Measurements from ENCODE around the gene TAL2. TPM values are rescaled to one million over a fixed set of nuclear protein-coding genes. Genes with fewer than 3 reads are reported as not detected.

Gene TAL2
- total and polyA plus RNA-seq, 10 of the 15 experiments (the other 5 are each of a cell fraction or from before 2014, with no cell fraction given), result 0.16 to 0.51 (median 0.34) TPM; not detected in 1

- POLR2A ChIA-PET, result interaction anchor here (0.6 to 2.0 kb wide), 3 partner anchors 15 to 136 kb away, joined by 3 to 6 read pairs (median 3); partner anchors contain the start of gene FKTN
- 0 out of 2 replicates have a peak, but pooled peaks have one; percentile 7 for TF ChIP-seq SPI1 (IDR thresholded peaks at IDR 0.05; ENCODE audit: borderline replicate concordance, insufficient read depth, low read depth, low read length)
- 0 out of 4 replicates have a peak, but pooled peaks of 1 of the 2 experiments have one; percentile 18 for TF ChIP-seq BHLHE40 (IDR thresholded peaks at IDR 0.05; ENCODE audit: borderline replicate concordance in 1 of 2, low read depth in 2 of 2, low read length in 1 of 2)
- TF ChIP-seq BCL11A (IDR thresholded peaks at IDR 0.05; ENCODE audit: low read depth, low read length), result no peak
- in situ Hi-C loops (cut with MboI), result no loop called here
- CTCF ChIA-PET, result interaction anchor here (0.8 to 3.7 kb wide), 13 partner anchors 9 to 245 kb away, joined by 3 to 24 read pairs (median 3); partner anchors contain the start of gene TAL2
- no peak overlapping the region for H3K27ac ChIP-seq (ENCODE audit: control insufficient read depth, insufficient read depth)
- no TSS peak for BruUV-seq (replicated peaks)
- DNase-seq (ENCODE audit: low read depth, low spot score), result no peak
- no peaks in the 10 kb centered on the region for H3K36me3 ChIP-seq (ENCODE audit: control insufficient read depth in 2 of 2, insufficient read depth in 2 of 2, low read length in 1 of 2)
- intact Hi-C loops (cut with micrococcal nuclease; ENCODE audit: unreplicated experiment), result loop anchor here (10.0 kb wide), 2 partner anchors 249 to 449 kb away; partner anchors contain the start of genes FSD1L and SLC44A1
- peak overlapping the region; percentile 65 for H2AFZ ChIP-seq (ENCODE audit: control insufficient read depth, low read depth, low read length)
- H3K27me3 ChIP-seq (replicated peaks in 1 of 2; ENCODE audit: control insufficient read depth in 2 of 2, insufficient read depth in 2 of 2, low read length in 1 of 2), result 0 out of 4 replicates have a peak, but pooled peaks cover 0 to 3% of the 10 kb centered on the region in 2 experiments
- FAIRE-seq, result no peak
- no peak overlapping the region for H3K9ac ChIP-seq (ENCODE audit: control insufficient read depth, insufficient read depth, low read length)
- RAD21 ChIA-PET (ENCODE audit: unreplicated experiment), result interaction anchor here (1.0 to 3.3 kb wide), 8 partner anchors 14 to 441 kb away, joined by 3 to 18 read pairs (median 4); no protein-coding TSS in a partner anchor
- 4% methylated on average over 15 of the region's 15 CpGs for WGBS (ENCODE audit: insufficient coverage, insufficient replicate concordance, low lambda C conversion rate, missing lambda C conversion rate)
- H3K4me1 ChIP-seq (ENCODE audit: control insufficient read depth, insufficient read depth, low read length), result peaks cover 3% of the 10 kb centered on the region; the same call in 1 of the 2 replicates
- SMC1A ChIA-PET (ENCODE audit: uncharacterized antibody, unreplicated experiment), result interaction anchor here (0.5 to 2.2 kb wide), 13 partner anchors 13 to 1110 kb away, joined by 3 to 8 read pairs (median 3); no protein-coding TSS in a partner anchor
- H3K79me2 ChIP-seq (ENCODE audit: control insufficient read depth, insufficient read depth, low read length), result peaks cover 10% of the 10 kb centered on the region
- H4K20me1 ChIP-seq (ENCODE audit: control insufficient read depth, insufficient read depth), result no peaks in the 10 kb centered on the region
- peak overlapping the region; percentile 78 for H3K4me3 ChIP-seq
- peak; percentile 4 for ATAC-seq
- H3K4me2 ChIP-seq (ENCODE audit: control insufficient read depth, insufficient read depth), result peak overlapping the region; percentile 93
- H3K9me3 ChIP-seq (replicated peaks; ENCODE audit: control insufficient read depth, insufficient read depth, low read length), result no peaks in the 10 kb centered on the region
Observed at GRCh38 chr9:105693435-105694189, 31.4 kb downstream of the TAL2 start.
